HuH-7 (cell line): Measurements from ENCODE around the gene GJA4.

Experiments used
- DNase-seq: peaks from one replicate; pipeline ENCODE4 v3.0.0; 2011; ENCODE audit warnings: low spot score

GJA4 gene

DNA sequence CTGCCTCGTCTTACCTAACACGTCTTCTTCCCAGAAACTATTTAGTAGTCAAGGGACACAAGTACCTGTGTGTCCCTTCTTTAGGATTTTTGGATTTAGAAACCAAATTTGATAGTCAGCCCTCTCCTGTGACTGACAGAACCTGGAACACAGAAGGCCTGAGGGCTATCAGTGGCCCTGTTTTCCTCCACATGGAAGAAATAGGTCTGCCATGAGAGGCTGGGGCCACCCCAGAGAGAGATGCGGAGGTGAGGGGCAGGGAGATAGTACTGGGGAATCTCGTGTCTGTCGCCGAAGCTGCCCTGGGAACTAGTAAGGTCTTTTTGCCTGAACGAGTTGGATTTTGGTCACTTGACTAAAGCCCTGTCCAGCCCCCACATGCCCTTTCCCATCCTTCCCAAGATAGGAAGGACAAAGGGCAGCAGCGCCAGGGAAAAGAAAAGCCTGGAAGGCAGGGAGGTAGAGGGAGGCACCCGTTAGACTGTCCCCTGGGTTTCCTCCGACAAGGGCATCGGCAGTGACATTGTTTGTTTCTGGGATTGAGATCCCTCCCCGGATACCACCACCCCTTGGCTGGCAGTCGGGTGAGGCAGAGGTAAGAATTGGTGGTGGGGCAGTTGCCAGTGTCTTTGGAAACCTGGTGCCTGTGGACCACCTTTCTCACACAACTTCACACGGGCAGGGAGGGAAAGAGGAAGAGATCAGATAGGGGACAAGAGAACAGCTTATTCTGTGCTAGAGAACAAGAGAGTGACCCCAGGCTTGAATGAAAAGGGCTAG is 46.9 kb downstream of the GJA4 start:
- DNase-seq = no peak

DNA sequence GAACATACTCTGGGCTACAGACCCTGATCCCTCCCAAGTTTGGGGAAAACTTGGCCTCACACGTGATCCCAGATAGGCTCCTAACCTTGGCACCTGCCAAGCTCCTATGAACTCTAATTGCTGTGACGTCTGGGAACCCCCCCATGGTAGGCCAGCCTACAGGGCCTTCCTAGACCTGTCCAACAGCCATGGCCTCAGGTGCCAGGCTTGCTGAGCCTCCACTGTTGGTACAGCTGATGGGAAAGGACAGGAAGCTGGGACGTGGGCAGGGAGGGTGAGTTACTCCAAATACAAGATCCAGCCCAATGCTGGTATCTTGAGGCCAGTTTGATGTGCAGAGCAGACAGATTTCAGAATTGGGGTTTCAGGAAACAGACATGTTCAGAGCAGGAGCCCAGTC is 47.6 kb downstream of the GJA4 start:
- no peak for DNase-seq

DNA sequence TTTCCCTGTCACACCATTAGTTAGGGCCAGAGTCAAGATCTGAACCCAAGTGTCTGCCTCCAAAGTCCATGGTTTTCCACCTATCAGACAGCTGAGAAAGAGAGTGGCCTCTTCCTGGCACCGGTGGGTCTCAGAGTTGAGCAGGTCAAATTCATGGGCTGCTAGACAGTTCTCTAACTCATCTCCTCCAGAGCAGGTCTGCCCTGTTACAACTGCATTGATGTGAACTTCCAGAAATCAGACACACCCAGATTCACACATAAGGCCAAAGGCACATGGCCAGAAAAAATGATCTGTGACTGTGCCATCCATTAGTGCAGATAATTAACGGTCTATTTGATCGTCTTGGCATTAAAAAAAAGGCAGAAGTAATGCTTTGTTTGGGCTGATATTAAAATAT is 49.3 kb downstream of the GJA4 start:
- no peak for DNase-seq

DNA sequence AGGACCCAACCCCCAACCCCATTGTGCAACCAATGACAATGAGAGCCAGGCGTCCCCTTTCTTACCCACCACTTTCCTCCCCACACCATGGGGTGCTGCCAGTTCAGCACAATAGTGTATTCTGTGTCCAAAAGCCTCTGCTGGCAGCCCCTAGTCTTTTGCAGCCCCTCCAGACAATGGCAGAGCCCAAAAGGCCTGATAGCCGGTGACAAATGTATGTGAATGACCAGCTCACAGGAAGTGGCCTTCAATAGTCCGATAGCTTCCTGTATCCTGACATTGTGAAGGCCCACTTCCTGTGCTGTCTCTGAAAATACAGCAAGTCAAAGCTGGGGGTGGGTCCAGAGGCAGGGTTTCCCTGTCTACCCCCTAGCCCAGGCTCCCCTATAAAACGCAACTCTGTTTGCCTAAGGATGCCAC is 50.2 kb downstream of the GJA4 start:
- DNase-seq = no peak

DNA sequence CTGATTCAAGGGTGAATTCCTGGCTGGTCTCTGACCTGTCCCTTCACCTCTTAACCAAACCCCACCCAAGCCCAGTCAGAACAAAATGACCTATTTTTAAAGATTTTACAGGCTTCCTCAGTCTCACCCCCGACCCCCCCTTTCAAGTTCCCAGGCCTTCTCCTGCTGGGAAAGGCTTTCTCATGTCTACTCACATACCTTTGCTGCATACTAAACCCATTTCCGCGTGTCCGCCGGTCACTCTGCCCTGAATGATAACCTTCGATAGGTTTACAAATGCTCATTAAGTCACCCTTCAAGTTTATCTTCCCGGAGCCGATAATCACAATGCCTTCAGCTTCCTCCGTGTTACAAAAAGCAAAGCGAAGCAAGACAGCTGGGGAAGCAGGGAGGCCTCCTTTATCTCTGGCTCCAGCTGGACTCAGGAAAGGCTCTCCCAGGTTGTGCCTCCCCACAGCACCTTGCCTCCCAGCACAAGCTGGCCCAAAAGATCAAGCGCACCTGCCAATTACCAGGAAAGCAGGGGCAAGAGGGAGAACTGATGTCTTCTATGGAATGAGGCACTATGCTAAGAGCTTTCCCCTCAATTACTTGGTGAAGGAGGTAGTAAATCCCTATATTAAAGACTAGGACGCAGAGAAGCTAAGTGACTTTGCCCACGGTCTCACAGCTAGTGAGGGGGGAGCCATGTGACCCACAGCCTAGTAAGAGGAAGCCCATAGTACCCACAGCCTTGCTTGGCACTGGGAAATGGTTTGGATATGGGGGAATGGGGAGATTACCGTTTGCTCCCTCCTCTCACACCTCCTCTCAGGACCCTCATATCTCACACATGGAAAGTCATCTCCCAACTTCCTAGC is 50.8 kb downstream of the GJA4 start:
- no peak for DNase-seq

DNA sequence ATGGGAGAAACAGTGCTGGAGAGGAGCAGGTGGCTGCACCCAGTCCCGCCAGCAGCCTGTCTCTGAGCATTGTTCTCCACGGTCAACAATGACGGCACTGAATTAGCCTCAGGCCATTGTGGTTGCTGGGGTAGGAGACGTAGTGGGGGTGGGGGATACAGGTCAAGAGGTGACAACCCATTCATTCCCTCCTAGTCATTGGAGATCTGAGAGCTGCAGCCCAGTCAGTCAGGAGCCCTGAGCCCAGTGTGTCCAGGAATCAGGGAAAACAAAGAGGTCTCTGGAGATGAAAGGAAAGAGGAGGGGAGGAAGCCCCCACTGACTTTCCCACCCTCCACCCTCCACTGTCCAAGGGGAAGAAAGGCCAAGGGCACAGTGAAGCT is 51.4 kb downstream of the GJA4 start:
- DNase-seq = no peak
